ENCODE data around the gene MYL7. TPM values are rescaled to one million over a fixed set of nuclear protein-coding genes. Genes with fewer than 3 reads are reported as not detected.

Gene MYL7
- total RNA-seq, 2 experiments from 2014 or later, result not detected

- Histone ChIP-seq H3K27ac (ENCODE audit: low read depth, low read length, poor library complexity, severe bottlenecking) (no peak overlapping the region), H2AFZ (ENCODE audit: low read length) (no peak overlapping the region), H3K79me2 (ENCODE audit: insufficient read depth, low read depth, low read length) (no peaks in the 10 kb centered on the region), H3K36me3 (ENCODE audit: insufficient read depth, low read length) (peaks cover 17% of the 10 kb centered on the region), H3K4me1 (ENCODE audit: insufficient read depth, low read length, poor library complexity, severe bottlenecking) (peaks cover 47% of the 10 kb centered on the region), H4K20me1 (ENCODE audit: insufficient read depth, low read length) (no peaks in the 10 kb centered on the region), H3K4me3 (ENCODE audit: low read depth, low read length, poor library complexity, severe bottlenecking) (no peak overlapping the region), H3K4me2 (ENCODE audit: low read length) (no peak overlapping the region), H3K9me2 (ENCODE audit: insufficient read depth, low read length) (no peaks in the 10 kb centered on the region), H3K9me3 (ENCODE audit: low read length) (no peaks in the 10 kb centered on the region)
- ChIA-PET POLR2A (interaction anchor here (0.6 to 0.7 kb wide), 2 partner anchors 116 to 325 kb away, joined by 3 to 4 read pairs; no protein-coding TSS in a partner anchor), CTCF (ENCODE audit: unreplicated experiment) (no interaction called here)
- no peak for DNase-seq (ENCODE audit: low spot score)
- intact Hi-C loops (cut with micrococcal nuclease; ENCODE audit: unreplicated experiment), result no loop called here
- TF ChIP-seq CTCF (conservative IDR thresholded peaks at IDR 0.05; ENCODE audit: low read length), result no peak
- TF ChIP-seq EZH2phosphoT487 (IDR thresholded peaks at IDR 0.05; ENCODE audit: borderline replicate concordance, low read depth, low read length), result no peak
- BruUV-seq (replicated peaks), result no TSS peak
Observed at GRCh38 chr7:44107116-44107960, 33.8 kb downstream of the MYL7 start.

- intact Hi-C loops (cut with micrococcal nuclease; ENCODE audit: unreplicated experiment), result no loop called here
Observed at GRCh38 chr7:44106311-44107065, 34.6 kb downstream of the MYL7 start.

More at GRCh38 chr7:44106311-44107065, 34.6 kb downstream of the MYL7 start:
- ChIA-PET CTCF (ENCODE audit: unreplicated experiment) (no interaction called here), POLR2A (interaction anchor here (0.6 to 1.5 kb wide), 3 partner anchors 17 to 326 kb away, joined by 3 to 5 read pairs (median 4); partner anchors contain the start of gene POLD2)
- peaks cover 49% of the 10 kb centered on the region for H3K4me1 ChIP-seq (ENCODE audit: insufficient read depth, low read length, poor library complexity, severe bottlenecking)
- DNase-seq (ENCODE audit: low spot score), result no peak
- peaks cover 16% of the 10 kb centered on the region for H3K36me3 ChIP-seq (ENCODE audit: insufficient read depth, low read length)
- TF ChIP-seq CTCF (conservative IDR thresholded peaks at IDR 0.05; ENCODE audit: low read length) (no peak), EZH2phosphoT487 (IDR thresholded peaks at IDR 0.05; ENCODE audit: borderline replicate concordance, low read depth, low read length) (no peak)
- H3K27ac ChIP-seq (ENCODE audit: low read depth, low read length, poor library complexity, severe bottlenecking), result no peak overlapping the region
- no peaks in the 10 kb centered on the region for H3K9me3 ChIP-seq (ENCODE audit: low read length)
- no peaks in the 10 kb centered on the region for H3K9me2 ChIP-seq (ENCODE audit: insufficient read depth, low read length)
- no peak overlapping the region for H3K4me3 ChIP-seq (ENCODE audit: low read depth, low read length, poor library complexity, severe bottlenecking)
- H2AFZ ChIP-seq (ENCODE audit: low read length), result no peak overlapping the region
- no TSS peak for BruUV-seq (replicated peaks)
- H3K4me2 ChIP-seq (ENCODE audit: low read length), result no peak overlapping the region
- H3K79me2 ChIP-seq (ENCODE audit: insufficient read depth, low read depth, low read length), result no peaks in the 10 kb centered on the region
- H4K20me1 ChIP-seq (ENCODE audit: insufficient read depth, low read length), result no peaks in the 10 kb centered on the region
